Adipose tissue (tissue), 3 donors: Measurements from ENCODE around the gene RPS19BP1. TPM values are rescaled to one million over a fixed set of nuclear protein-coding genes. Genes with fewer than 3 reads are reported as not detected.

Experiments used
- H3K27ac ChIP-seq: one replicate; pipeline ENCODE4 v1.5.1; 2013; ENCODE audit warnings: low read depth, low read length
- WGBS, 3 donors: extraction: QIAGEN DNeasy Blood & Tissue Kit; methylation state at CpG; one replicate each; pipeline ENCODE4 v1.1.7; 2013; 5-methylcytosine and 5-hydroxymethylcytosine counted together
- polyA plus RNA-seq, 3 donors: library from polyadenylated mRNA; stranded (reverse); fragments of 200-250 nt; gene quantifications; one replicate each; pipeline ENCODE4 v1.2.3, GENCODE V29; 2013
- donor health status: healthy with polysubstance abuse.
- donor health status: Bipolar disorder and iron deficiency.
- donor health status: healthy.

The RPS19BP1 gene
- polyA plus RNA-seq, 3 donors = 123 to 166 (median 153) TPM

- WGBS, 3 donors = 0 to 1% (median 1%) methylated on average over 35 to 58 of the region's 58 CpGs
- no peak within 1 kb of the TSS for H3K27ac ChIP-seq
These were observed 30.3 kb downstream of the RPS19BP1 start, which contains the start of gene MIEF1 for GRCh38 chr22:39502109-39502788. MIEF1 (plus strand) TSS chr22:39502290; CDS start chr22:39511295, 9,005 bp downstream.

GRCh38 chr22:39501644-39502108 lies 30.9 kb downstream of the RPS19BP1 start:
- H3K27ac ChIP-seq = no peak overlapping the region
- 16 to 35% (median 34%) methylated on average over 13 of the region's 13 CpGs for WGBS, 3 donors

GRCh38 chr22:39500101-39500500 lies 32.4 kb downstream of the RPS19BP1 start:
- H3K27ac ChIP-seq = no peak overlapping the region
- WGBS, 3 donors = 81 to 89% (median 83%) methylated on average over 6 of the region's 6 CpGs

GRCh38 chr22:39498802-39499201 lies 33.7 kb downstream of the RPS19BP1 start:
- 47 to 60% (median 53%) methylated on average over 2 to 3 of the region's 3 CpGs for WGBS, 3 donors
- H3K27ac ChIP-seq = no peak overlapping the region

- H3K27ac ChIP-seq = no peak overlapping the region
- WGBS, 3 donors = 50 to 55% (median 51%) methylated on average over 2 of the region's 2 CpGs
These were observed 34.2 kb downstream of the RPS19BP1 start for GRCh38 chr22:39498368-39498767.

- 72 to 81% (median 76%) methylated on average over 8 of the region's 8 CpGs for WGBS, 3 donors
These were observed 35.1 kb downstream of the RPS19BP1 start for GRCh38 chr22:39497429-39497828.

GRCh38 chr22:39496131-39496838 lies 36.3 kb downstream of the RPS19BP1 start:
- WGBS, 3 donors = 33 to 42% (median 40%) methylated on average over 13 of the region's 13 CpGs
- no peak overlapping the region for H3K27ac ChIP-seq

More at GRCh38 chr22:39497429-39497828, 35.1 kb downstream of the RPS19BP1 start:
- no peak overlapping the region for H3K27ac ChIP-seq

GRCh38 chr22:39494471-39495120 lies 38.0 kb downstream of the RPS19BP1 start:
- WGBS, 3 donors = 69 to 79% (median 76%) methylated on average over 10 of the region's 10 CpGs
- H3K27ac ChIP-seq = no peak overlapping the region

- no peak overlapping the region for H3K27ac ChIP-seq
- 51 to 69% (median 63%) methylated on average over 4 of the region's 4 CpGs for WGBS, 3 donors
These were observed 38.8 kb downstream of the RPS19BP1 start for GRCh38 chr22:39493759-39494158.

GRCh38 chr22:39492186-39492585 lies 40.4 kb downstream of the RPS19BP1 start:
- WGBS, 3 donors = 64 to 75% (median 66%) methylated on average over 3 of the region's 3 CpGs
- no peak overlapping the region for H3K27ac ChIP-seq

- H3K27ac ChIP-seq = no peak overlapping the region
- 83 to 90% (median 85%) methylated on average over 6 of the region's 6 CpGs for WGBS, 3 donors
These were observed 40.9 kb downstream of the RPS19BP1 start for GRCh38 chr22:39491696-39492095.

GRCh38 chr22:39490966-39491680 lies 41.4 kb downstream of the RPS19BP1 start:
- H3K27ac ChIP-seq = no peak overlapping the region
- 74 to 84% (median 82%) methylated on average over 9 of the region's 9 CpGs for WGBS, 3 donors

- WGBS, 3 donors = 38 to 55% (median 45%) methylated on average over 13 of the region's 13 CpGs
These were observed 42.3 kb downstream of the RPS19BP1 start for GRCh38 chr22:39490135-39490798.

GRCh38 chr22:39489094-39490068 lies 43.2 kb downstream of the RPS19BP1 start:
- H3K27ac ChIP-seq = no peak overlapping the region
- 77 to 83% (median 82%) methylated on average over 17 of the region's 17 CpGs for WGBS, 3 donors

More at GRCh38 chr22:39490135-39490798, 42.3 kb downstream of the RPS19BP1 start:
- no peak overlapping the region for H3K27ac ChIP-seq

- H3K27ac ChIP-seq = no peak overlapping the region
- WGBS, 3 donors = 92 to 95% (median 95%) methylated on average over 27 to 39 of the region's 39 CpGs
These were observed 43.9 kb downstream of the RPS19BP1 start for GRCh38 chr22:39488563-39489083.

- H3K27ac ChIP-seq = no peak overlapping the region
- WGBS, 3 donors = 95 to 97% (median 96%) methylated on average over 70 of the region's 70 CpGs
These were observed 44.6 kb downstream of the RPS19BP1 start for GRCh38 chr22:39487826-39488520.
